ENCODE data around the gene TFDP1.

DNA sequence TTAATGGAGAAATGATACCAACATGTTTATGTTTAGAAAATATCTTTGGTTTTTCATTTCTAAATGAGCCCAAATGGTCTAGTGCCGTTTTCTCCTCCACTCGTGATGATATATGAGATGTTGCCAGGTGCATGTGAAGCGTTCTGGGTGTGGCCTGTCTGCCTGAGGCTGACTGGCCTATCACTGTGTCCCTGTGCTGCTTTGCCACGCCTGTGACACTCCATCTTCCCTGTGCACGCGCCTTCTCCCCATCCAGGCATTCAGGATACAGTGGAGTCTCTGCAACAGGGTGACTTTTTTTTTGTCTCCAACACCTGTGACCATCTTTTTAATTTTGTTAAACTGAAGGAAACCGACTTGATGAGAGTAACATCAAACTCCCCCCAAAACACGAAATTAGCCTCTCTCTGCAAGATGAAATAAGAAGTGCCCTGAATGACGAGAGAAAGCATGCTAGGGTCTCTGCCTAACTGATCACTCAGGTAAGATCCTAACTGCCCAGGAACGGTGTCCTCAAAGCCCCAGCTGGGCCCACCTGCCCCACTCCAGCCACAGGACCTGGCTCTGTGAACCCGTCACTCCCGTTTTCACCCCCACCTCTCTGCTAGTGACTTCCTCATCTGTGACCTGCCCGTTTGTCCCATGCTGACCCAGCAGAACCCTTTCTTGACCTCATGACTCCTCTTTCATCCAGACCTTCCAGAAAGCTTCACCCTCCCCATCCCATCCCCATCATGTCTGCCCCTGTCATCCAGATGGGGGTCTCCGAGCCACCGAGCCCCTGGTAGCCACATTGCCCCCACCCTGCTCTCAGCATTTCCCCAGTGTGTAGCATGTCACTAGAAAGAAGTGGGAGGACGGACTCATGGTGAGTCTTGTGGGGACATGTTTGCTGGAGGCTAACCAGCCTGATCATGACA is 33.2 kb upstream of the TFDP1 start:
- TF ChIP-seq CEBPB (IDR thresholded peaks at IDR 0.05): no peak
- no peak for TF ChIP-seq CREB1 (IDR thresholded peaks at IDR 0.05; ENCODE audit: low read depth)
- TF ChIP-seq EP300 (IDR thresholded peaks at IDR 0.05; ENCODE audit: borderline replicate concordance): no peak
- TF ChIP-seq, protein P1, sequence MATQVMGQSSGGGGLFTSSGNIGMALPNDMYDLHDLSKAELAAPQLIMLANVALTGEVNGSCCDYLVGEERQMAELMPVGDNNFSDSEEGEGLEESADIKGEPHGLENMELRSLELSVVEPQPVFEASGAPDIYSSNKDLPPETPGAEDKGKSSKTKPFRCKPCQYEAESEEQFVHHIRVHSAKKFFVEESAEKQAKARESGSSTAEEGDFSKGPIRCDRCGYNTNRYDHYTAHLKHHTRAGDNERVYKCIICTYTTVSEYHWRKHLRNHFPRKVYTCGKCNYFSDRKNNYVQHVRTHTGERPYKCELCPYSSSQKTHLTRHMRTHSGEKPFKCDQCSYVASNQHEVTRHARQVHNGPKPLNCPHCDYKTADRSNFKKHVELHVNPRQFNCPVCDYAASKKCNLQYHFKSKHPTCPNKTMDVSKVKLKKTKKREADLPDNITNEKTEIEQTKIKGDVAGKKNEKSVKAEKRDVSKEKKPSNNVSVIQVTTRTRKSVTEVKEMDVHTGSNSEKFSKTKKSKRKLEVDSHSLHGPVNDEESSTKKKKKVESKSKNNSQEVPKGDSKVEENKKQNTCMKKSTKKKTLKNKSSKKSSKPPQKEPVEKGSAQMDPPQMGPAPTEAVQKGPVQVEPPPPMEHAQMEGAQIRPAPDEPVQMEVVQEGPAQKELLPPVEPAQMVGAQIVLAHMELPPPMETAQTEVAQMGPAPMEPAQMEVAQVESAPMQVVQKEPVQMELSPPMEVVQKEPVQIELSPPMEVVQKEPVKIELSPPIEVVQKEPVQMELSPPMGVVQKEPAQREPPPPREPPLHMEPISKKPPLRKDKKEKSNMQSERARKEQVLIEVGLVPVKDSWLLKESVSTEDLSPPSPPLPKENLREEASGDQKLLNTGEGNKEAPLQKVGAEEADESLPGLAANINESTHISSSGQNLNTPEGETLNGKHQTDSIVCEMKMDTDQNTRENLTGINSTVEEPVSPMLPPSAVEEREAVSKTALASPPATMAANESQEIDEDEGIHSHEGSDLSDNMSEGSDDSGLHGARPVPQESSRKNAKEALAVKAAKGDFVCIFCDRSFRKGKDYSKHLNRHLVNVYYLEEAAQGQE (IDR thresholded peaks at IDR 0.05; ENCODE audit: low read depth): no peak
- TF ChIP-seq MAX (IDR thresholded peaks at IDR 0.05): no peak
- TF ChIP-seq YY1 (IDR thresholded peaks at IDR 0.05; ENCODE audit: low read depth): no peak
- no peak for TF ChIP-seq TCF12 (IDR thresholded peaks at IDR 0.05; ENCODE audit: low read depth)
